ENCODE measurements around the gene CARD9. TPM values are rescaled to one million over a fixed set of nuclear protein-coding genes. Genes with fewer than 3 reads are reported as not detected.

Gene CARD9
- total RNA-seq, 1 experiment from 2014 or later: 1.2 TPM

GRCh38 chr9:136314056-136314416 is 59.4 kb downstream of the CARD9 start:
- H3K4me1 Mint-ChIP-seq (ENCODE audit: low read depth, unreplicated experiment): no peaks in the 10 kb centered on the region
- H3K4me3 Mint-ChIP-seq (ENCODE audit: low read depth, unreplicated experiment): no peak overlapping the region
- no peak for DNase-seq
- H3K9me3 Mint-ChIP-seq (ENCODE audit: low read depth, unreplicated experiment): peaks cover 10% of the 10 kb centered on the region
- BruUV-seq (replicated peaks): no TSS peak
- no peak for TF ChIP-seq CTCF (IDR thresholded peaks at IDR 0.05; ENCODE audit: unreplicated experiment)
- H3K27me3 Mint-ChIP-seq (ENCODE audit: unreplicated experiment): no peaks in the 10 kb centered on the region
- peaks cover 4% of the 10 kb centered on the region for H3K36me3 Mint-ChIP-seq (ENCODE audit: insufficient read depth, unreplicated experiment)
- CTCF ChIA-PET: no interaction called here
- intact Hi-C loops (cut with micrococcal nuclease; ENCODE audit: unreplicated experiment): no loop called here
- no peak overlapping the region for H3K27ac Mint-ChIP-seq (ENCODE audit: unreplicated experiment)

Other genes with a start within 250 kb of the CARD9 start
- not detected in 2 replicates for gene LHX3, start 168.5 kb downstream of the CARD9 start, total RNA-seq (2022)
- 18.9 and 20.5 TPM in 2 replicates for gene QSOX2, start 127.9 kb downstream of the CARD9 start, total RNA-seq (2022)
- 0.44 and 0.73 TPM in 2 replicates for gene CCDC187, start 69.6 kb downstream of the CARD9 start, total RNA-seq (2022)
- 3.9 and 5.7 TPM in 2 replicates for gene GPSM1, start 46.1 kb downstream of the CARD9 start, total RNA-seq (2022)
- gene DNLZ, start 9.9 kb downstream of the CARD9 start, total RNA-seq (2022): 22.5 and 26.4 TPM in 2 replicates
- 9.7 and 10.5 TPM in 2 replicates for gene SNAPC4, start 26.5 kb upstream of the CARD9 start, total RNA-seq (2022)
- gene ENTR1, start 36.9 kb upstream of the CARD9 start, total RNA-seq (2022): 49.7 and 50.2 TPM in 2 replicates
- gene PMPCA, start 37.0 kb upstream of the CARD9 start, total RNA-seq (2022): 44.0 and 46.6 TPM in 2 replicates
- 10.9 and 11.3 TPM in 2 replicates for gene INPP5E, start 66.2 kb upstream of the CARD9 start, total RNA-seq (2022)
- 48.9 and 49.6 TPM in 2 replicates for gene SEC16A, start 109.4 kb upstream of the CARD9 start, total RNA-seq (2022)
- 11.7 and 17.7 TPM in 2 replicates for gene NOTCH1, start 172.4 kb upstream of the CARD9 start, total RNA-seq (2022)